MM.1S (cell line): ENCODE results near the gene PPP2R2C.

ENCODE experiments used
- DNase-seq: peaks from one replicate; pipeline ENCODE4 v3.0.0-alpha.2; 2015
- H2AFZ ChIP-seq: fragments of 300-600 bp; sonication (generic); 2 replicates; pipeline ENCODE4 v1.6.0; 2016; ENCODE audit warnings: antibody characterized with exemption, low read length
- H3F3A ChIP-seq: fragments of 300-600 bp; sonication (generic); 2 replicates; pipeline ENCODE4 v1.6.1; 2016; ENCODE audit warnings: mild to moderate bottlenecking, antibody characterized with exemption, low read length, moderate library complexity, mixed read lengths; ENCODE audit not compliant: insufficient read depth
- H3K27ac ChIP-seq: fragments of 300-600 bp; sonication (generic); 2 replicates; pipeline ENCODE4 v1.5.1; 2016; ENCODE audit warnings: mild to moderate bottlenecking, low read length
- H3K27me3 ChIP-seq: fragments of 300-600 bp; sonication (generic); replicated peaks from 2 replicates; pipeline ENCODE4 v1.6.0; 2016; ENCODE audit warnings: low read length; ENCODE audit not compliant: insufficient read depth
- H3K36me3 ChIP-seq: fragments of 300-600 bp; sonication (generic); replicated peaks from 2 replicates; pipeline ENCODE4 v1.6.1; 2016; ENCODE audit warnings: mild to moderate bottlenecking, low read length, mixed read lengths; ENCODE audit not compliant: insufficient read depth
- H3K4me1 ChIP-seq: fragments of 300-600 bp; sonication (generic); 2 replicates; pipeline ENCODE4 v1.6.1; 2016; ENCODE audit warnings: low read length, mixed read lengths
- H3K4me2 ChIP-seq: fragments of 300-600 bp; sonication (generic); 2 replicates; pipeline ENCODE4 v1.6.0; 2016; ENCODE audit warnings: low read depth, low read length
- H3K4me3 ChIP-seq: fragments of 300-600 bp; sonication (generic); 2 replicates; pipeline ENCODE4 v1.5.1; 2016; ENCODE audit warnings: low read length, mixed read lengths
- H3K79me2 ChIP-seq: fragments of 300-600 bp; sonication (generic); 2 replicates; pipeline ENCODE4 v1.6.1; 2016; ENCODE audit warnings: mixed run types, low read length, mixed read lengths
- H3K9ac ChIP-seq: fragments of 300-600 bp; sonication (generic); 2 replicates; pipeline ENCODE4 v1.6.1; 2016; ENCODE audit warnings: low read length, mixed read lengths
- H3K9me2 ChIP-seq: fragments of 300-600 bp; sonication (generic); replicated peaks from 2 replicates; pipeline ENCODE4 v1.6.1; 2016; ENCODE audit warnings: mild to moderate bottlenecking, low read length, mixed read lengths; ENCODE audit not compliant: insufficient read depth
- H3K9me3 ChIP-seq: fragments of 300-600 bp; sonication (generic); replicated peaks from 2 replicates; pipeline ENCODE4 v1.6.1; 2016; ENCODE audit warnings: mild to moderate bottlenecking, low read length, mixed read lengths; ENCODE audit not compliant: insufficient read depth
- H4K20me1 ChIP-seq: fragments of 300-600 bp; sonication (generic); 2 replicates; pipeline ENCODE4 v1.6.1; 2016; ENCODE audit warnings: mild to moderate bottlenecking, low read length, moderate library complexity, mixed read lengths; ENCODE audit not compliant: insufficient read depth
- EZH2 ChIP-seq: fragments of 300-600 bp; sonication (generic); optimal IDR thresholded peaks from 2 replicates; pipeline ENCODE3; 2017; ENCODE audit warnings: low read depth, mild to moderate bottlenecking, antibody characterized with exemption, low read length, mixed read lengths
- EZH2phosphoT487 ChIP-seq: fragments of 300-600 bp; sonication (generic); IDR thresholded peaks from 2 replicates; pipeline ENCODE4 v1.6.1; 2018; ENCODE audit warnings: antibody characterized with exemption, low read length
- TF ChIP-seq, protein P1 (sequence below): fragments of 300-600 bp; sonication (generic); IDR thresholded peaks from 2 replicates; pipeline ENCODE4 v1.5.1; 2016; ENCODE audit warnings: antibody characterized with exemption, low read length, mixed read lengths

PPP2R2C gene

DNA sequence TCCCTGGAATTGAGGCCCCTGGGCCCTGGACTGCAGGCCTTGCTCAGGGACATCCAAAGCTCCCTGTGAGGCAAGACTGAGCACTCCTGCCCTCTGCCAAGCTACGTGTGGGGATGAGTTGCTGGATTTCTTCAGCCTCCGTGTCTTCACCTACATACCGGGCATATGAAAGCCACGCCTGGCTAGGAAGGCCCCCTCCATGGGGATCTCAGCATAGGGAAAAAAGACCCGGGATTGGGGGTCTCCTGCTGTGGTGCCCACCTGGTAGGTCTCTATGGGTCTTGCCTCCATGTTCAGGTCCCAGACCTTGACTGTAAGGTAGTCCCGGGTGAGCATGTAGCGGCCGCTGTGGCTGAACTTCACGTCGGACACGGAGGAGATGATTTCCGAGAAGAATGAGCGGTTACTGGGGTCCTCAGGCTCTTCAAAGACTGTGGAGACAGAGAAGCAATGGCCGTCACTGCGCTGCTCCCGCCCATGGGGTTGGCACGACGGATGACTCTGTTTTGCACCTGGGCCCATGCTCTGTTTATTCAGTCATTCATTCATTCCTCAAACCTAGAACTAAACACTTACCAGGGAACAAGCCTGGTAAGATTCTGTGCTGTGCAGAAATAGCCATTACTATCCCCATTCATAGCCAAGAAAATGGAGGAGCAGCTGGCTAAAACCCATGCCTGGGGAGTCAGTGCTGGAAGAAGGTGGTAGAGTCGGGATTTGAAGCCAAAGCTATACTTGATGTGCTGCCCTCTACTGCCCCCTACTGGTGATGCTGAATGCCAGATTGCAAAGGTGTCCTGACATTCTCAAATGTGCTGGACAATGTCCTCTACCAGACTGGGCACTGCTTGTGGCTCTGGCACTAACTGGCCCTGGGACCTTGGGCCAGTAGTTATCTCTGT, 138.9 kb downstream of the PPP2R2C start:
- Histone ChIP-seq H4K20me1 (no peaks in the 10 kb centered on the region), H3K4me3 (no peak overlapping the region), H3K4me2 (no peak overlapping the region), H3K9me3 (no peaks in the 10 kb centered on the region), H3K27ac (no peak overlapping the region), H3K9ac (no peak overlapping the region), H3K79me2 (no peaks in the 10 kb centered on the region), H3K4me1 (peaks cover 12% of the 10 kb centered on the region), H3K36me3 (no peaks in the 10 kb centered on the region), H2AFZ (no peak overlapping the region), H3K27me3 (peaks cover 79% of the 10 kb centered on the region), H3F3A (no peaks in the 10 kb centered on the region), H3K9me2 (no peaks in the 10 kb centered on the region)
- peak; percentile 14 for DNase-seq
- TF ChIP-seq EZH2 (no peak), EZH2phosphoT487 (no peak)
- TF ChIP-seq, protein P1, sequence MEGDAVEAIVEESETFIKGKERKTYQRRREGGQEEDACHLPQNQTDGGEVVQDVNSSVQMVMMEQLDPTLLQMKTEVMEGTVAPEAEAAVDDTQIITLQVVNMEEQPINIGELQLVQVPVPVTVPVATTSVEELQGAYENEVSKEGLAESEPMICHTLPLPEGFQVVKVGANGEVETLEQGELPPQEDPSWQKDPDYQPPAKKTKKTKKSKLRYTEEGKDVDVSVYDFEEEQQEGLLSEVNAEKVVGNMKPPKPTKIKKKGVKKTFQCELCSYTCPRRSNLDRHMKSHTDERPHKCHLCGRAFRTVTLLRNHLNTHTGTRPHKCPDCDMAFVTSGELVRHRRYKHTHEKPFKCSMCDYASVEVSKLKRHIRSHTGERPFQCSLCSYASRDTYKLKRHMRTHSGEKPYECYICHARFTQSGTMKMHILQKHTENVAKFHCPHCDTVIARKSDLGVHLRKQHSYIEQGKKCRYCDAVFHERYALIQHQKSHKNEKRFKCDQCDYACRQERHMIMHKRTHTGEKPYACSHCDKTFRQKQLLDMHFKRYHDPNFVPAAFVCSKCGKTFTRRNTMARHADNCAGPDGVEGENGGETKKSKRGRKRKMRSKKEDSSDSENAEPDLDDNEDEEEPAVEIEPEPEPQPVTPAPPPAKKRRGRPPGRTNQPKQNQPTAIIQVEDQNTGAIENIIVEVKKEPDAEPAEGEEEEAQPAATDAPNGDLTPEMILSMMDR: peak; percentile 74

DNA sequence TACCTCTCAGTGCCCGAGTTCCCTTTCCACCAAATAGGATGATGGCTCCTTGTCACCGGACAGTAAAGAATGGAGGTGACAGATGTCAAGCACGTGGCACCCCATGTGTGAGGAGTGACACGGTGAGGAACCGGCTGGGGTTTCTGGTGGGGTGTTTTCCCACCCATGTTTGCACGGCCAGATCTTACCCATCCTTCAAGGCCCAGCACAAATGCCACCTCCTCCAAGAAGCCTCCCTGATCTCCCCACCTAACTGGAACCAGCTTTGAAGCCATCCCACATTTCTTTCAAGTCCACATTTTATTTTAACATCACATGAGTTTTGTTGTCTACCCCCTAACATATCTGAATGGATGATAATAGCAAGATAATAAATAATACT, 139.8 kb downstream of the PPP2R2C start:
- Histone ChIP-seq H3K27me3 (peaks cover 77% of the 10 kb centered on the region), H4K20me1 (no peaks in the 10 kb centered on the region)

DNA sequence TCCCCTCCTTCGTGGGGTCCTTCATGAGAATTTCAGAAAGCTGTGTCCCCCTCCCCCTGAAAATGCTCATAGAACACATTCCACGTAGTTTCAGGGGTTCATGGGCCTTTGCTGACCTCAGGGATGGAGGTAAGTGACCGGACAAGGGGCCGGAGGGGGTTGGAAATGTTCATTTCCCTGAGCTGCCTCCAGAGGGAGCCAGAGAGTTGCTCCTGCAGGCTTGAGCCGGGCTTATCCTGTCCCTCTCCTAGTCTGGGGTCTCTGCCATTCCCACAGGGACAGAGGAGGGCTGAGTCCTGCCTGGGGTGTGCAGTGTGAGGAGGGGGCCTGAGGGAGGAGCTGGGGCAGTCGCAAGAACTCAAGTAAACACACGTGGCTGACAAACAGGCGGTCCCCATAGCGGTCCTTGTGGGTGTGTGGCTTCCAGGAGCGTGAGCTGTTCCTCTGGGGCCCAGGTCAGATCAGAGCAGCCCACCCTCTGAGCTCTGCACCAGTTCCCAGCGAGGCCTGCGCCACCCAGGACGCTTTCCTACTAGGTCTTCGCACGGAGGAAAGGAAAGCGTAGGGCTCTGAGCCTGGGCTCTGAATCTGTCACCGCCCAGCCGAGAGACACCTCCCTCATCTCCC, 140.3 kb downstream of the PPP2R2C start:
- Histone ChIP-seq H3K9ac (no peak overlapping the region), H3K4me3 (no peak overlapping the region), H3F3A (no peaks in the 10 kb centered on the region), H3K27me3 (peaks cover 75% of the 10 kb centered on the region), H3K4me2 (no peak overlapping the region), H3K9me3 (no peaks in the 10 kb centered on the region), H3K4me1 (peaks cover 13% of the 10 kb centered on the region), H4K20me1 (no peaks in the 10 kb centered on the region), H3K27ac (no peak overlapping the region), H2AFZ (no peak overlapping the region), H3K9me2 (no peaks in the 10 kb centered on the region), H3K79me2 (no peaks in the 10 kb centered on the region), H3K36me3 (no peaks in the 10 kb centered on the region)
- peak; percentile 35 for DNase-seq
- TF ChIP-seq EZH2phosphoT487: no peak
- TF ChIP-seq, protein P1: peak; percentile 77

More for the DNA sequence above, 139.8 kb downstream of the PPP2R2C start:
- Histone ChIP-seq H3K9me2 (no peaks in the 10 kb centered on the region), H3K9me3 (no peaks in the 10 kb centered on the region), H3K9ac (no peak overlapping the region), H3F3A (no peaks in the 10 kb centered on the region), H3K27ac (no peak overlapping the region), H3K4me3 (no peak overlapping the region), H2AFZ (no peak overlapping the region), H3K4me1 (peaks cover 12% of the 10 kb centered on the region), H3K4me2 (no peak overlapping the region), H3K36me3 (no peaks in the 10 kb centered on the region), H3K79me2 (no peaks in the 10 kb centered on the region)
- TF ChIP-seq, protein P1: no peak
- TF ChIP-seq EZH2 (no peak), EZH2phosphoT487 (no peak)
- DNase-seq: no peak
